ENCODE results near the gene CDCA7L. TPM values are rescaled to one million over a fixed set of nuclear protein-coding genes. Genes with fewer than 3 reads are reported as not detected.

CDCA7L gene
- total RNA-seq, 1 donor from 2014 or later: 28.2 TPM

DNA sequence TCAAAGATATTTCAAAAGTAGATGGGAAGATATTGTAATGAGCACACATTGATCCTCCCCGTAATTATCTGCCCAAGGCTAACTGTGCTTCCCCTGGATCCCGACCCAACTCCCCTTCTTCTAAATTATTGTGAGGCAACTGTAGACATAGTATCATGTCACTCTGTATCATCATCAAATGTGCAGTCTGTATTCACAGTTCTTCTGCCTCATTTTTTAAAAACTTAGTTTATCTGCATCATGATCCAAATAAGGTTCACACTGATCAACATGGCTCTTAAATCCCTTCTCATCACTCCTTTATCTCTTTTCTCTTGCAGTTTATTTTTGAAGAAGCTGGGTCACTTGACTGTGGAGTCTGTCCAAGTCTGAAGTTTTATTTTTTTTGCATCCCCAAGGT is 27.5 kb downstream of the CDCA7L start:
- TF ChIP-seq, protein P1, sequence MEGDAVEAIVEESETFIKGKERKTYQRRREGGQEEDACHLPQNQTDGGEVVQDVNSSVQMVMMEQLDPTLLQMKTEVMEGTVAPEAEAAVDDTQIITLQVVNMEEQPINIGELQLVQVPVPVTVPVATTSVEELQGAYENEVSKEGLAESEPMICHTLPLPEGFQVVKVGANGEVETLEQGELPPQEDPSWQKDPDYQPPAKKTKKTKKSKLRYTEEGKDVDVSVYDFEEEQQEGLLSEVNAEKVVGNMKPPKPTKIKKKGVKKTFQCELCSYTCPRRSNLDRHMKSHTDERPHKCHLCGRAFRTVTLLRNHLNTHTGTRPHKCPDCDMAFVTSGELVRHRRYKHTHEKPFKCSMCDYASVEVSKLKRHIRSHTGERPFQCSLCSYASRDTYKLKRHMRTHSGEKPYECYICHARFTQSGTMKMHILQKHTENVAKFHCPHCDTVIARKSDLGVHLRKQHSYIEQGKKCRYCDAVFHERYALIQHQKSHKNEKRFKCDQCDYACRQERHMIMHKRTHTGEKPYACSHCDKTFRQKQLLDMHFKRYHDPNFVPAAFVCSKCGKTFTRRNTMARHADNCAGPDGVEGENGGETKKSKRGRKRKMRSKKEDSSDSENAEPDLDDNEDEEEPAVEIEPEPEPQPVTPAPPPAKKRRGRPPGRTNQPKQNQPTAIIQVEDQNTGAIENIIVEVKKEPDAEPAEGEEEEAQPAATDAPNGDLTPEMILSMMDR (conservative IDR thresholded peaks at IDR 0.05; ENCODE audit: low read depth, low read length): no peak
- no peak for DNase-seq (ENCODE audit: low read depth)

DNA sequence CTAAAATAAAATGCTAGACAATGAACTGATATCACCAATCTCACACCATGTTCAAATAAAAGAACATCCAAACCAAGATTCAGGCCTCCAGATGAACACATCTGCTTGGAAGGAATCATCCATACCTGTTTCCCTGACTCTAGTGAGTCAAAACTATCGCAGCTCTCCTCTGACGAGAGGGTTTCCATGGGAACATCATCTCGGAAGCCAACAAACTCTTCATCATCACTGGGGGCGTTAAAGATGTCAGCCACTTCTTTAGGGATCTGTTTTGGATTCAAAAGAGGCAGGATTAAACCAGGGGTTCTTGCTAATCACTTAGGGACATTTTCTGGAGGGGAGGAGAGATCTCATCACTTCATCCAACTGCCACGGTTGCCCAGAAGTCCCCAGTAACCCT is 29.1 kb downstream of the CDCA7L start:
- TF ChIP-seq, protein P1 (conservative IDR thresholded peaks at IDR 0.05; ENCODE audit: low read depth, low read length): no peak
- DNase-seq (ENCODE audit: low read depth): no peak
- no peak overlapping the region for H3K4me3 ChIP-seq (ENCODE audit: low read depth, low read length)

More for the DNA sequence above, 27.5 kb downstream of the CDCA7L start:
- no peak overlapping the region for H3K4me3 ChIP-seq (ENCODE audit: low read depth, low read length)

DNA sequence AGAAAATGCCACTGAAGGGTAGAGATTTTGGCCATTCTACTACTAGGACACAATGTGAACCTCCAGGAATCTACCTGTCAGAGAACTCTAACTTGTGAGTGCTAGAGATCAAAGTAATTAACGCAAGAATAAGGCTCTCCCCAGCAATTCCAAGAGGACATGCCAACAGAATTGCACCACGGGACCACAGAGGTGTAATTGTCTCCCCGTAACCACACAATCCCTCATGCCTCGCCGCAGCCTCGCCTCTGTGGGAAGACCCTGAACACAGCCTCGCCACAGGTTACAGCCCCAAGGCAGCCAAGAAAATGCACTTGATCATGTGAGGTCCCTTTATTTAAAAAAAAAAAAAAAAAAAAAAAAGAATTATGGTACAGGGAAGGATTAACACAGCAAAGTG is 29.5 kb downstream of the CDCA7L start:
- no peak overlapping the region for H3K4me3 ChIP-seq (ENCODE audit: low read depth, low read length)
- TF ChIP-seq, protein P1 (conservative IDR thresholded peaks at IDR 0.05; ENCODE audit: low read depth, low read length): no peak
- DNase-seq (ENCODE audit: low read depth): no peak

DNA sequence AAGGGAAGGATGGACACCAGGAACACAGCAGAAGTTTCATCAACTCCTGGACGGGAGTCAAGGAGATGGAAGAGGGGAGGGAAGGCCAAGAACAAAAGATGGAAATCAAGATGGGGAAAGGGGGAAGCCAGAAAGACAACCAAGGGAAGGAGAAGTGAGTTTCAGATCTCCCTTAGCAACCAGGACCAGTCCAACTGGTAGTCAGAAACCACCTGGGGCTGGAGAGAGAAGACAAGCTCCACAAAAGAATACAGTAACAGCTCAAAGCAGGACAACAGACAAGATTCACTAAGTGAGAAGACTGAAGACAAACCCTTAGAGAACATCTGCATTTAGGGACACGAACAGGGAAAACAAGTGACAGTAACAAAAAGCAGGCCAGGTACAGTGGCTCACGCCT is 30.6 kb downstream of the CDCA7L start:
- no peak for DNase-seq (ENCODE audit: low read depth)

DNA sequence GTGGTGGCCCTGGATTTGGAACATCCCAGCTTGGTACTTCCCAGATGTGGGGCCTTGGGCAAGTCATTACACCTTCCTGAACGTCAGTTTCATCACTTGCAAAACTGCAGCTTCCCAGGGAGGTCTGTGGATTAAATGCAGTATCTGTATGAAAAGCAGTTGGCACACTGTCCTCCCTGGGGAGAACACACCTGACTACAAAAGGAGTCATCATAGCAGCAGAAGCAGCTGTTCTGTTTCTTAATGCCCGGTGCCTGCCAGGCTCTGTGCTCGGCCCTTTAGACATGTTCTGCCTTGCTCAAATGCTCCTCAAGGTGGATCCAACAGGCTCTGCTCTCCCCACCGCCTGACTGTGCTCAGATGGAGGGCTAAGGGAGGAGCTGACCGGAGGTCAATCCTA is 31.0 kb downstream of the CDCA7L start:
- no peak for DNase-seq (ENCODE audit: low read depth)
- no peak overlapping the region for H3K4me3 ChIP-seq (ENCODE audit: low read depth, low read length)
- TF ChIP-seq, protein P1 (conservative IDR thresholded peaks at IDR 0.05; ENCODE audit: low read depth, low read length): no peak

More for the DNA sequence above, 30.6 kb downstream of the CDCA7L start:
- H3K4me3 ChIP-seq (ENCODE audit: low read depth, low read length): no peak overlapping the region
- TF ChIP-seq, protein P1 (conservative IDR thresholded peaks at IDR 0.05; ENCODE audit: low read depth, low read length): no peak

DNA sequence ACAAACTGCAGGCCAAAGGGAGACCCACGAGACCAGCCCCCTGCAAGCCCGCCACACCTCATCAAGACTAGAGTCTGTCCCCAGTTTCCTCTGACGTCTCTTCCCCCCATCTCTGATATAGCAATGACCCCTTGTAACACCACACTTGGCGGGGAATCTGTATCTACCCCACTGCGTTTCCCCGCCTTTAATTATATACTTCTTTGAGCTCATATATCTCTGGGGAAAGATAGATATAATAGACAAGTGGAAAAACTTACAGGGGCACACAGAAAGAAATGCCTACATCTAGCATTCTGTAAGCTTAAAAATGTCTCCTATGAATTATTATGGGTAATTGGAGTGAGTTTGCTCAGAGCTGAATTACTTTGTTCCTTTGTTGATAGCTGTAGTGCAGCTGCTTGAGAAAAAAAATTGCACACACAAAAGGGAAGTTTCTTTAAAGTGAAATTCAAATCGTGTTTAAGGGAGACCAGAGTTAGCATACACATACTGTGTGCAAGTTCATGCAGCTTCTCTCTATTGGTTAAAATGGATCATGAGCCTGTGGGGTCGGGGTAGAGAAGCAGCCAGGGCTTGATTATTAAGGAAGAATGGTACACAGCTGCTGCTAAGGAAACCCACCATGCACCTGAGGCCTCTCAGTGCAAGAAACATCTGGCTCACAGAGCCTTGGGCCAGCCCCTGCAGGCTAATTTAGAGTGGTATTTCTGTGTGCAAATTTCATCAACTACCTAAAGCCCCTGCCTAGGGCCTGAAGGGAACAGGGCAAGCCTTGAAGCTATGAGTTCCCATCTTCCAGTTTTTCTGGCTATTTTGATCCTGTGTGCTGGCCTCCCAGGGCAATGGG is 32.5 kb downstream of the CDCA7L start:
- H3K4me3 ChIP-seq (ENCODE audit: low read depth, low read length): no peak overlapping the region
- DNase-seq (ENCODE audit: low read depth): no peak
- TF ChIP-seq, protein P1 (conservative IDR thresholded peaks at IDR 0.05; ENCODE audit: low read depth, low read length): no peak

DNA sequence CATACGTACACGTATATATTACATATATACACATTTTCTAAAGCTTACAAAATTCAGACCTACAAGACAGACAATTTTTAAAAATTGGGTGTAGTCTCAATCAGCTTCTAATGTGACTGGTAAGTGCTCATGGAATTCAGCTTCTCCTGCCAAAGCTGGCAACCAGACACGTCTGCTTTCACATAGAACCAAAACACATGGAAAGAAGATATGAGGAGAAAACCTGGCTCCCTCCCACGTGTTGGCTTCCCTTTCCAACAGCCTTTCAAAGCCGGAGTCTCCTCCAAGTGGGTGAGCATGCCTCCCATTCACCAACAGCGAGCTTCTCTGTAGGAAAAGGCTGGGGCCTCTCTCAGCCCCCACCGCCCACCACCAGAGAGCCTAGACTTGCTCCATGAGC is 33.4 kb downstream of the CDCA7L start:
- H3K4me3 ChIP-seq (ENCODE audit: low read depth, low read length): no peak overlapping the region
- DNase-seq (ENCODE audit: low read depth): no peak
- TF ChIP-seq, protein P1 (conservative IDR thresholded peaks at IDR 0.05; ENCODE audit: low read depth, low read length): no peak
